Kidney (tissue), 14 donors: ENCODE measurements around the gene CIAO3. TPM values are rescaled to one million over a fixed set of nuclear protein-coding genes. Genes with fewer than 3 reads are reported as not detected.
"Not testable (repeated sequence)": the region's sequence is repeated elsewhere in the genome, so short reads cannot be mapped to it uniquely, and the experiment has no call there.

Experiments
- DNase-seq, 5 donors: peaks; one replicate each; pipeline ENCODE4 v3.0.0-alpha.2; 2013 to 2020
- FAIRE-seq: peaks from 2 replicates; lab custom pipeline; 2012; peaks lifted over from hg19 to GRCh38; lab: Jason Lieb, UNC
- H3K27ac ChIP-seq, 2 donors: one replicate each; pipeline ENCODE4 v1.7.0; 2013; ENCODE audit warnings: low read depth in 2 of 2, low read length in 2 of 2, inconsistent platforms in 1 of 2
- H3K27me3 ChIP-seq: one replicate; pipeline ENCODE4 v1.7.1; 2013; ENCODE audit warnings: low read length, inconsistent platforms; ENCODE audit not compliant: control insufficient read depth, insufficient read depth
- H3K36me3 ChIP-seq, 3 donors: one replicate each; pipeline versions ENCODE4 v1.7.0 to v1.7.1; 2013; ENCODE audit warnings: low read length in 3 of 3, control low read depth in 1 of 3, inconsistent platforms in 1 of 3; ENCODE audit not compliant: insufficient read depth in 3 of 3, control insufficient read depth in 2 of 3
- H3K4me1 ChIP-seq, 3 donors: one replicate each; pipeline versions ENCODE4 v1.7.0 to v1.7.1; 2013; ENCODE audit warnings: low read length in 3 of 3, inconsistent platforms in 1 of 3, low read depth in 1 of 3; ENCODE audit not compliant: control insufficient read depth in 2 of 3, insufficient read depth in 2 of 3
- H3K4me3 ChIP-seq, 3 donors: one replicate each; pipeline versions ENCODE4 v1.7.0 to v1.8.1; 2013; ENCODE audit warnings: low read length in 3 of 3, control low read depth in 1 of 3, inconsistent platforms in 1 of 3
- H3K9ac ChIP-seq, 3 donors: one replicate each; pipeline versions ENCODE4 v1.7.0 to v1.7.1; 2013; ENCODE audit warnings: low read length in 3 of 3, control low read depth in 1 of 3, inconsistent platforms in 1 of 3
- H3K9me3 ChIP-seq, 3 donors: one replicate each; pipeline versions ENCODE4 v1.7.0 to v1.7.1; 2013; ENCODE audit warnings: low read length in 3 of 3, control low read depth in 1 of 3, inconsistent platforms in 1 of 3; ENCODE audit not compliant: control insufficient read depth in 2 of 3, insufficient read depth in 1 of 3
- CTCF ChIP-seq: IDR thresholded peaks from 3 replicates; pipeline ENCODE4 v1.5.1; 2012; ENCODE audit warnings: mild to moderate bottlenecking, moderate library complexity, borderline replicate concordance; ENCODE audit not compliant: insufficient read depth; ENCODE audit errors: extremely low read depth
- intact Hi-C: fragments of 100-400 bp; cut with DNase I; formaldehyde crosslinking; loops from one replicate; pipeline ENCODE4 v1.11.1; 2022
- polyA plus RNA-seq: library from polyadenylated mRNA; stranded (reverse); fragments of 350-450 nt; fragmentation: Illumina TruSeq; extraction: RNeasy Lipid Tissue Mini Kit (QIAGEN cat#74804); gene quantifications from one replicate; pipeline ENCODE4 v1.2.3, GENCODE V29; 2014; ENCODE audit warnings: low read depth, low replicate concordance; ENCODE audit not compliant: insufficient read depth
- total RNA-seq: library from RNA; stranded (reverse); fragmentation: NEBNext Ultra II Directional; extraction: Animal tissue kit (Norgen Biotek cat#: 25700); gene quantifications from one replicate; pipeline ENCODE4 v1.2.1, GENCODE V29; 2021
- donor health status: control.
- donor health status: control.
- donor health status: control.
- donor health status: control.
- donor health status: control.
- donor health status: DM: yes; HTN: yes; CAD: no.
- donor health status: Normal renal cell carcinoma (clear cell type).

CIAO3 gene
- total and polyA plus RNA-seq, 2 donors from 2014 or later, result 36.8 to 37.7 TPM

- Histone ChIP-seq H3K4me1 (no peaks in the 10 kb centered on the region), H3K9ac (no peak overlapping the region), H3K9me3 (no peaks in the 10 kb centered on the region), H3K27me3 (no peaks in the 10 kb centered on the region), H3K36me3 (no peaks in the 10 kb centered on the region), H3K4me3 (no peak overlapping the region), H3K27ac (no peak overlapping the region)
- FAIRE-seq, result no peak
- no peak for TF ChIP-seq CTCF
- intact Hi-C loops, result no loop called here
- DNase-seq, result no peak
Observed at GRCh38 chr16:756428-756827, 15.6 kb upstream of the CIAO3 start.

GRCh38 chr16:754656-755055 lies 13.9 kb upstream of the CIAO3 start:
- no peak for TF ChIP-seq CTCF
- H3K36me3 ChIP-seq, result no peaks in the 10 kb centered on the region
- no peak overlapping the region for H3K4me3 ChIP-seq
- H3K9me3 ChIP-seq, result no peaks in the 10 kb centered on the region
- no peak overlapping the region for H3K27ac ChIP-seq
- intact Hi-C loops, result no loop called here
- no peaks in the 10 kb centered on the region for H3K27me3 ChIP-seq
- no peaks in the 10 kb centered on the region for H3K4me1 ChIP-seq
- DNase-seq (no peak), FAIRE-seq (no peak)
- H3K9ac ChIP-seq, result no peak overlapping the region

GRCh38 chr16:754121-754607 lies 13.4 kb upstream of the CIAO3 start:
- DNase-seq, intact Hi-C loops, H3K9me3 ChIP-seq, H3K27ac ChIP-seq, H3K4me3 ChIP-seq, H3K36me3 ChIP-seq, H3K4me1 ChIP-seq, H3K9ac ChIP-seq, H3K27me3 ChIP-seq, FAIRE-seq: not testable (repeated sequence)

- Histone ChIP-seq H3K27me3 (no peaks in the 10 kb centered on the region), H3K9ac (no peak overlapping the region), H3K9me3 (no peaks in the 10 kb centered on the region), H3K27ac (no peak overlapping the region), H3K4me1 (no peaks in the 10 kb centered on the region), H3K4me3 (no peak overlapping the region), H3K36me3 (no peaks in the 10 kb centered on the region)
- intact Hi-C loops, result no loop called here
- DNase-seq, result no peak
- TF ChIP-seq CTCF, result no peak
- no peak for FAIRE-seq
Observed at GRCh38 chr16:752007-752312, 11.2 kb upstream of the CIAO3 start.
